Hepatocyte (in vitro differentiated cells): ENCODE results near the gene PTX4.

Experiments used
- CTCF ChIP-seq: fragments of 200-600 bp; sonication (generic); IDR thresholded peaks from 2 replicates; pipeline ENCODE4 v1.5.1; 2016; ENCODE audit warnings: antibody characterized with exemption, mild to moderate bottlenecking; ENCODE audit not compliant: poor library complexity
- EZH2phosphoT487 ChIP-seq: fragments of 200-600 bp; sonication (generic); IDR thresholded peaks from one replicate; pipeline ENCODE4 v1.6.1; 2018; ENCODE audit warnings: antibody characterized with exemption, mild to moderate bottlenecking, low read depth, moderate library complexity; ENCODE audit not compliant: unreplicated experiment, severe bottlenecking

GRCh38 chr16:1470481-1471251 lies 18.1 kb downstream of the PTX4 start:
- TF ChIP-seq EZH2phosphoT487 (no peak), CTCF (no peak)
